Stimulated activated CD4-positive, alpha-beta T cell treated with anti-CD3 and anti-CD28 coated beads, Interleukin-12 subunit alpha, Interleukin-12 subunit beta, amount 100 ng/mL, for 48 hours (primary cell): Measurements from ENCODE around the gene RBM28.

Experiments
- DNase-seq, 3 donors: peaks; one replicate each; pipeline ENCODE4 v3.0.0-alpha.2; 2020; ENCODE audit warnings: low read depth in 2 of 3, low spot score in 1 of 3

RBM28 gene, protein sequence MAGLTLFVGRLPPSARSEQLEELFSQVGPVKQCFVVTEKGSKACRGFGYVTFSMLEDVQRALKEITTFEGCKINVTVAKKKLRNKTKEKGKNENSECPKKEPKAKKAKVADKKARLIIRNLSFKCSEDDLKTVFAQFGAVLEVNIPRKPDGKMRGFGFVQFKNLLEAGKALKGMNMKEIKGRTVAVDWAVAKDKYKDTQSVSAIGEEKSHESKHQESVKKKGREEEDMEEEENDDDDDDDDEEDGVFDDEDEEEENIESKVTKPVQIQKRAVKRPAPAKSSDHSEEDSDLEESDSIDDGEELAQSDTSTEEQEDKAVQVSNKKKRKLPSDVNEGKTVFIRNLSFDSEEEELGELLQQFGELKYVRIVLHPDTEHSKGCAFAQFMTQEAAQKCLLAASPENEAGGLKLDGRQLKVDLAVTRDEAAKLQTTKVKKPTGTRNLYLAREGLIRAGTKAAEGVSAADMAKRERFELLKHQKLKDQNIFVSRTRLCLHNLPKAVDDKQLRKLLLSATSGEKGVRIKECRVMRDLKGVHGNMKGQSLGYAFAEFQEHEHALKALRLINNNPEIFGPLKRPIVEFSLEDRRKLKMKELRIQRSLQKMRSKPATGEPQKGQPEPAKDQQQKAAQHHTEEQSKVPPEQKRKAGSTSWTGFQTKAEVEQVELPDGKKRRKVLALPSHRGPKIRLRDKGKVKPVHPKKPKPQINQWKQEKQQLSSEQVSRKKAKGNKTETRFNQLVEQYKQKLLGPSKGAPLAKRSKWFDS

GRCh38 chr7:128343554-128344430 lies at the start of gene RBM28:
Gene RBM28, minus strand, starts transcription at chr7:128343908. Its CDS starts 115 bp downstream, at chr7:128343793.
- DNase-seq, result peak; percentile 78 to 84 (median 79)

- no peak for DNase-seq
These were observed 49.0 kb upstream of the RBM28 start for GRCh38 chr7:128392446-128393327.

- no peak for DNase-seq
These were observed 48.1 kb upstream of the RBM28 start for GRCh38 chr7:128391805-128392204.

GRCh38 chr7:128390871-128391565 lies 47.3 kb upstream of the RBM28 start:
- DNase-seq, result no peak

DNA sequence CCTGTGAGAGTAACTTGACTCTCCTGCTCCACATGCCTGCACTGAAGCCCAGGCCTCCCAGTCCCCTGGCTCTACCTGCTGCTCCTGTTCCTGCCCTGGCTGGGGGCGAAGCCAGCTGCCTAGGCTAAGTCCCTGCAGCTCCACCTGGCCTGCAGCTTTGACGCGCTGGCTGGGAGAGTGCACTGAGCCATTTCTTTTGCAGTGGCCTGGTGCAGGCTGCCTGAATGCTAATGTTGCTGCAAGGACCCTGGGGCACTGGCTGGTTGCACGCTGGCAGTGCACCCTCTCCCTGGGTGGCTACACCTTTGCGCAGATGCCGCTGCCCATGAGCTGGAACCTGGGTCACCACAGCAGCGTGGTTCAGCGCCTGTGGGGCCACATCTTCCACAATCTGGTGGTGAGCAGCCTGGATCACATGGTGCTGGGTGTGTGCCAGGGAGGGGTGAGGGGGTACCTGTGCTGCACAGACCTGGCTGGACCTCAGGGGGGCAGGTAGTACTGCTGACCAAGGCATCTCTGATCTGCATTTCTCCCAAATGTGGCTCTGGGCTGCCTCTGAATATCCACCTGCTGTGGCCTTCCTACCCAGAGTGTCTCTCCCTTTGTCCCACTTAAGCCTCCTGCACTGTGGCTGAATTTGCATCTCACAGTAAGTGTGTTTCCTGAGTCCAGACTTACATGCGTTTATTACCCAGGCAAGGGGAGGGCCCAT lies 46.1 kb upstream of the RBM28 start:
- DNase-seq, result no peak

- no peak for DNase-seq
These were observed 45.4 kb upstream of the RBM28 start for GRCh38 chr7:128389085-128389617.

DNA sequence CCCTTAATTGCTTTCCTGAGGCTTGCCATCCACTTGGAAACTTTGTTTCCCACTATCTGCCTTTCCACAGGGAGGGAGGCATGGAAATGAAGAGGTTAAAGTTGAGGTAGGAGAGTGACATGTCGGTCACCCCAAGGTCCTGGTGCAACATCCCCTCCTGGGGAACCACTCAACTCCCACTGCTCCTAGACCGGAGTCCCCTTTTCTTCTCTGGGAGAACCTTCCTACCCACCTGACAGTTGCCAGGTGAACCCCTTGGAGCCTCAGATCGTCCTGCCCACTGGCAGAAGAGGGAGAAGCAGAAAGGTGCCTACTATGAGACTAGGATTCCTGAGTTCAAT lies 44.4 kb upstream of the RBM28 start:
- no peak for DNase-seq

DNA sequence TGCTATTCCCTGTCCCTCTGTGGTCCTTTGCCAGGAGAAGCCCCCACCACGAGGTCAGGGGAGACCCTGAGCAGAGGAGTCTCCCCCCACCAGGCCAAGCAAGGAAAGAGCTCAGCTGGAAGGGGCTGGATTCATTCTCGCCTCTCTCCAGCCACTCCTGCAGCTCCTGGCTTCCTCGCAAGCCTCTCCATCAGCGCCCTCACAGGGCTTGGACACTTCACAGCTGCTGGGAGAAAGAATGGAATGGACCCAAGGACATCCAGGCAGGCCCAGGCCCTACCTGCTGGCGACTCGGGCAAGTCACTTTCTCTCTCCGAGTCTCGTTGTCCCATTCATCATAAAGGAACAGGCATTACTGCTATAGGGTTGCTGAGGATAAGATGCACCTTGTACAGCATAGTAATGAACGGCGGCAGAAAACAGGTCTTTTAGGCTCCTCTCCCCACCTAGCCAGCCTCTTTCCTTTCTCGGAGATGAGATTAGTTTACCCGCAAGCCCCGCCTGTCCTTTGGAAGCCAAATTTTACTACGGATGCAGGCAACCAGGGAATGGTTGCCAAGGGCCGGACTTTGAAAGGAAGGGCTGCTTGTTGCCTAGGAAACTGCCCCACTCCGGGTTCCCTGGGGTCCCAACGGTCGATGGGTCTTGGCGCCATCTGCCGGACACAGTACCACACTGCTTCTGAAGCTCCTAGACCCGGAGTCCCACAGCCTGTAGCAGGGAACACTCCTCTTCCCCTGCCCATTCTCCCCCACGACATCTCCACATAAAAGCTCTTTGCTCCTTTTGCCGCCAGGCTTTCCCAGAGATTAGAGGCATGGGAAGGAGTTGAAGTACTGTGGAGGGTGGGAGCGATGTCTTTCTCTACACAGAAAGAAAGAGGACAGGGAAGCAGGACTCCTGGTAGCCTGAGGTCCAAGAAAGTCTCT lies 43.8 kb upstream of the RBM28 start:
- DNase-seq, result peak; percentile 48 to 62 (median 61)

DNA sequence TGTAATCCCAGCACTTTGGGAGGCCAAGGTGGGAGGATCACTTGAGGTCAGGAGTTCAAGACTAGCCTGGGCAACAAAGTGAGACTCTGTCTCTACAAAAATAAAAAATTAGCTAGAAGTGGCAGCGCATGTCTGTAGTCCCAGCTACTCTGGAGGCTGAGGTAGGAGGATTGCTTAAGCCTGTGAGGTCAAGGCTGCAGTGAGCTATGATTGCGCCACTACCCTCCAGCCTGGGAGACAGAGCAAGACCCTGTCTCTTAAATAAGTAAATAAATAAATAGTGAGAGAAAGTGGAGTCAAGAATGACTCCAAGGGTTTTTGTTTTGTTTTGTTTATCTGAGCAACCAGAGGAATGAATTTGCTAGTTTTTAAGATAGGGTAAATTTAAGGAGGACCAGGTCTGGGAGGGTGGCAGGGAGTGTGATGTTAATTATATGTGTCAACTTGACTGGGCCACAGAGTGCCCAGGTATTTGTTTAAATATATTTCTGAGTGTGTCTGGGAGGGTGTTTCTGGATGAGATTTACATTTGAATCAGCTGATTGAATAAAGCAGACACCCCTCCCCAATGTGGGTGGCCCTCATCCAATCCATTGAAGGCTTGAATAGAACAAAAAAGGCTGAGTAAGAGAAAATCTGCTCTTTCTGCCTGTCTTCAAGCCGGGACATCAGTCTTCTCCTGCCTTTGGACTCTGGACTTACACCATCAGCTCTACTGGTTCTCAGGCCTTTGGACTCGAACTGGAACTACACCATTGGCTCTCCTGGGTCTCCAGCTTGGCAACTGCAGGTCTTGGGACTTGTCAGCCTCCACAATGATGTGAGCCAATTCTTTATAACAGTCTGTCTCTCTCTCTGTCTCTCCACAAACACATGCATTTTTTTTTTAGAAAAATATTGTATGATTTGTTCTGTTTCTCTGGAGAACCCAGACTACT lies 42.5 kb upstream of the RBM28 start:
- no peak for DNase-seq

- no peak for DNase-seq
These were observed 41.0 kb upstream of the RBM28 start for GRCh38 chr7:128384726-128385125.

DNA sequence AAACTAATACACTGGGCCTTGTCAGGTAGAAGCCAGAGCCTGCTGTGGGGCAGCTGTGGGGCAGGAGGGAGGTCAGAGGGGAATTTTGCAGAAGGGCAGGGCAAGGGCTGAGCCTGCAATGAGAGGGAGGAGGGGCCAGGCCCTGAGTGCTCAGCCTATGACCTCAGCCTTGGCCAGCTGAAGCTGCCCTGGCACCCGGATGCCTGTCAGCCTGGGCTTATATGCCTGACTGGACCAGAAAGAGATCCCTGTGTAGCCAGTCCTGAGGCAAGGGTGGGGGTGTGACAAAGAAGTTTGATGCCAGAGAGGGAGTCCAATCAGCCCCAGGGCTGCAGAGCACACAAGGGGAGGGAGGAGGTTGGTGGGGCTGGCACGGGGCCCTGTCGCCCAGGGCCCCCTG lies 40.1 kb upstream of the RBM28 start:
- DNase-seq, result no peak

- peak in 2 of 3 donors; percentile 21 to 52 for DNase-seq
These were observed 37.6 kb upstream of the RBM28 start for GRCh38 chr7:128381161-128381821.

DNA sequence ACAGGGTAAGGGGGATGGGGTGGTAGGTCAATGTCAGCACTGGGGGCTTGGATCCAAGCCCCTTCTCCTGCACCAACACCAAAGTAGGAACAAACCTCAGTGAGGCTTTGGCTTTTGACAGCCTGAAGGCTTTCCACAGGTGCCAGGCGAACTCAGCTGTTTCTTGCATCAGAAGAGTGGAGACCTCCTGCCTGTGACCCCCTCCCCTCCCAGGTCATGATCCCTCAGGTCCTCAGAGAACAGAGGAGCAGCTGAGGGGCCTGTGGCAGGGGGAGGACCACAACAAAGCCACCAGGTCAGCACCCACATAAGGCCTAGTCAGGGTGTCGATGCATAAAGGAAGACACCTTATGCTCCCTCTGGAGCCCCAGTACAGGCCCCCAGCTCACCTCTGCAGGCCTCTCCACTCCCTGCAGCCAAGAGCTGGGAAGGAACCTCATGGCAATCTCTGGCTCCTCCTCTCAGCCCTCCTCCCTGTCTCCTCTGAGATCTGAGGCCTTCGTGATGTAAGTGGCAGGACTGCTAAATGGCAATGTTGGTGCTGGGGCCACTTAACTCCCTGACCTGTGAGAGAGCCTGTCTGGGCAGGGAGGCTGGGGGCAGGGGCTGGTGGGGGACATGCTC lies 36.9 kb upstream of the RBM28 start:
- no peak for DNase-seq

- no peak for DNase-seq
These were observed 36.3 kb upstream of the RBM28 start for GRCh38 chr7:128379900-128380479.

DNA sequence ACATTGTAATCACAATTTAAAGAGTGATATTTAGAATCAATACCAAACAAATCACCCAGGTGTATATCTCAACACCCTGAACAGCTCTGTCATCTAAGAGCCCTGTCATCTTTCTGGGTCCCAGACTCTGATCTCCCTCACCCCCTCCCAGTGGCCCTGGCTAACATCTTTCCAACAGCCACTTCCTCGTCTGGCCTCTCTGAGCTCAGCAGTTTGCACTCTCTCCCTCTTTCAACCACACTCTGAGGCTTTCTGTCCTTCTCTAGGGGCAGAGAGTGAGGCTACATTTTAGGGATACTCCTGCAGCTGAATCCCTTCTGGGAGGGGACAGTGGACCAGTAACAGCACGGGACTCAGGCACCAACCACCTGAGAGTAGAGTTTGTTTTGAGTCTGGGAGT lies 34.9 kb upstream of the RBM28 start:
- DNase-seq, result no peak

DNA sequence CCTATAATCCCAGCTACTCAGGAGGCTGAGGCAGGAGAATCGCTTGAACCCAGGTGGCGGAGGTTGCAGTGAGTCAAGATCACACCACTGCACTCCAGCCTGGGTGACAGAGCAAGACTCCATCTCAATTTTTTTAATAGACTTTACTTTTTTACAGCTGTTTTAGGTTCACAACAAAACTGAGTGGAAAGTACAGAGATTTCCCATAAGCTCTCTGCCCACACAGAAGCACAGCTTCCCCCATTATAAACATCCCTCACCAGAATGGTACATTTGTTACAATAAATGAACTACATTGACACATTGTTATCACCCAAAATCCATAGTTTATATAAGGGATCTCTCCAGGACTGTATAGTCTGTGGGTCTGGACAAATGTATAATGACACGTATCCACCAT lies 32.4 kb upstream of the RBM28 start:
- DNase-seq, result no peak
